Measurements from ENCODE around the gene TGOLN2. TPM values are rescaled to one million over a fixed set of nuclear protein-coding genes. Genes with fewer than 3 reads are reported as not detected.

Gene TGOLN2
- total RNA-seq, 1 experiment from 2014 or later, result 43.7 TPM

- DNase-seq (ENCODE audit: low spot score) (no peak), ATAC-seq (no peak)
- 0 out of 2 replicates have a peak, but pooled peaks cover 4% of the 10 kb centered on the region for H3K9me3 Mint-ChIP-seq
- H3K27ac Mint-ChIP-seq, result no peak overlapping the region
- ChIA-PET POLR2A (no interaction called here), CTCF (interaction anchor here (0.8 to 2.3 kb wide), 2 partner anchors 181 to 185 kb away, joined by 3 to 12 read pairs; no protein-coding TSS in a partner anchor)
- no peak overlapping the region for H3K4me3 Mint-ChIP-seq
- no peaks in the 10 kb centered on the region for H3K27me3 Mint-ChIP-seq (ENCODE audit: low read depth)
- H3K36me3 Mint-ChIP-seq, result peaks cover 8% of the 10 kb centered on the region
- no peaks in the 10 kb centered on the region for H3K4me1 Mint-ChIP-seq
- no peak for TF ChIP-seq FOXP4 (CRISPR knock-in tag; IDR thresholded peaks at IDR 0.05)
- no peak for TF ChIP-seq ARID4B (CRISPR knock-in tag; IDR thresholded peaks at IDR 0.05; ENCODE audit: borderline replicate concordance)
- no peak for TF ChIP-seq ZNF317 (CRISPR knock-in tag; IDR thresholded peaks at IDR 0.05; ENCODE audit: borderline replicate concordance, low read depth)
- TF ChIP-seq ZNF263 (CRISPR knock-in tag; IDR thresholded peaks at IDR 0.05; ENCODE audit: low read depth), result no peak
- TF ChIP-seq HMGA2 (CRISPR knock-in tag; IDR thresholded peaks at IDR 0.05), result no peak
- TF ChIP-seq NFE2L1 (CRISPR knock-in tag; IDR thresholded peaks at IDR 0.05), result no peak
- TF ChIP-seq ATF6 (CRISPR knock-in tag; IDR thresholded peaks at IDR 0.05), result no peak
- no peak for TF ChIP-seq E2F1 (CRISPR knock-in tag; IDR thresholded peaks at IDR 0.05)
- no peak for TF ChIP-seq ZNF138 (CRISPR knock-in tag; conservative IDR thresholded peaks at IDR 0.05)
- TF ChIP-seq NR1H2 (CRISPR knock-in tag; IDR thresholded peaks at IDR 0.05), result no peak
- TF ChIP-seq GTF2I (CRISPR knock-in tag; conservative IDR thresholded peaks at IDR 0.05), result no peak
- no peak for TF ChIP-seq ZNF416 (CRISPR knock-in tag; IDR thresholded peaks at IDR 0.05)
- TF ChIP-seq ZNF512 (CRISPR knock-in tag; IDR thresholded peaks at IDR 0.05; ENCODE audit: borderline replicate concordance), result no peak
- TF ChIP-seq PRDM15 (CRISPR knock-in tag; IDR thresholded peaks at IDR 0.05), result no peak
- TF ChIP-seq ZNF396 (CRISPR knock-in tag; IDR thresholded peaks at IDR 0.05; ENCODE audit: borderline replicate concordance), result no peak
- TF ChIP-seq ZNF281 (CRISPR knock-in tag; IDR thresholded peaks at IDR 0.05), result no peak
- TF ChIP-seq E2F4 (CRISPR knock-in tag; IDR thresholded peaks at IDR 0.05; ENCODE audit: borderline replicate concordance, low read depth), result no peak
- TF ChIP-seq ZBTB21 (CRISPR knock-in tag; IDR thresholded peaks at IDR 0.05; ENCODE audit: borderline replicate concordance), result no peak
These were observed 43.3 kb upstream of the TGOLN2 start for GRCh38 chr2:85371045-85371444.
